Ovary (tissue), 9 donors: Measurements from ENCODE around the gene PRKCD. TPM values are rescaled to one million over a fixed set of nuclear protein-coding genes. Genes with fewer than 3 reads are reported as not detected.

ENCODE experiments used
- DNase-seq, 5 donors: peaks; one replicate each; pipeline ENCODE4 v3.0.0-alpha.2; 2019 to 2020
- H3K27ac ChIP-seq, 2 donors: fragments of 200-600 bp; one replicate each; pipeline versions ENCODE4 v1.5.1 to v1.8.0; 2019 to 2022
- H3K27me3 ChIP-seq: fragments of 200-600 bp; one replicate; pipeline ENCODE4 v1.8.0; 2022
- H3K36me3 ChIP-seq: fragments of 200-600 bp; sonication (generic); one replicate; pipeline ENCODE4 v1.5.1; 2019
- H3K4me1 ChIP-seq: one replicate; pipeline ENCODE4 v1.8.1; 2013; ENCODE audit warnings: mild to moderate bottlenecking, moderate library complexity; ENCODE audit not compliant: insufficient read depth
- H3K4me3 ChIP-seq: fragments of 200-600 bp; sonication (generic); one replicate; pipeline ENCODE4 v1.5.1; 2017
- H3K9me3 ChIP-seq, 2 donors: fragments of 200-600 bp in 1 of 2; sonication (generic) in 1 of 2; one replicate each; pipeline versions ENCODE4 v1.5.1 to v1.8.1; 2013 to 2019; ENCODE audit warnings: mild to moderate bottlenecking in 1 of 2, moderate library complexity in 1 of 2
- CTCF ChIP-seq, 3 donors: fragments of 450-650 bp in 2 of 3; fragments of 200-600 bp in 1 of 3; IDR thresholded peaks; one replicate each; pipeline versions ENCODE4 v1.5.1 to v1.8.0; 2016 to 2022; ENCODE audit warnings: antibody characterized with exemption in 3 of 3, mild to moderate bottlenecking in 1 of 3
- EP300 ChIP-seq: sonication (generic); formaldehyde crosslinking; IDR thresholded peaks from one replicate; pipeline ENCODE4 v1.6.1; 2017; ENCODE audit warnings: antibody characterized with exemption
- POLR2A ChIP-seq: fragments of 450-650 bp; IDR thresholded peaks from one replicate; pipeline ENCODE4 v1.6.1; 2017; ENCODE audit warnings: antibody characterized with exemption, mild to moderate bottlenecking, moderate library complexity
- WGBS, 3 donors: extraction: QIAGEN DNeasy Blood & Tissue Kit in 1 of 3; methylation state at CpG; one replicate each; pipeline versions ENCODE4 v1.1.5 to v1.1.7; 2013 to 2017; 5-methylcytosine and 5-hydroxymethylcytosine counted together
- intact Hi-C, 4 donors: fragments of 100-400 bp; cut with DNase I; formaldehyde crosslinking; loops; one replicate each; pipeline versions ENCODE4 v1.11.0 to v1.15.1; 2022 to 2023
- polyA plus RNA-seq, 2 donors: library from polyadenylated mRNA; stranded (reverse); fragments of 200-250 nt in 1 of 2; fragments of 350-450 nt in 1 of 2; fragmentation: Illumina TruSeq in 1 of 2; extraction: RNeasy Lipid Tissue Mini Kit (QIAGEN cat#74804) in 1 of 2; gene quantifications; one replicate each; pipeline ENCODE4 v1.2.3, GENCODE V29; 2013 to 2014
- total RNA-seq, 7 donors: library from RNA; depleted of rRNA in 2 of 7; stranded (reverse); fragments of >200 nt in 2 of 7; fragmentation: NEBNext Ultra II Directional in 3 of 7; extraction: Animal tissue kit (Norgen Biotek cat#: 25700) in 3 of 7; gene quantifications; one replicate each; pipeline versions ENCODE4 v1.1.0 to v1.2.4, GENCODE V29; 2016 to 2023
- donor health status: DM: no; HTN: no; CAD: no; lungs with moderate emphysema.
- donor health status: DM: no; HTN: no; CAD: no.
- donor health status: Bipolar disorder and iron deficiency.
- donor health status: DM: yes; HTN: yes; CAD: no.
- donor health status: DM: no; HTN: no; CAD: no.
- donor health status: DM: yes; HTN: yes; CAD: no.

The PRKCD gene
- total and polyA plus RNA-seq, 9 donors, result 6.6 to 22.2 (median 15.2) TPM

- H3K9me3 ChIP-seq, result no peaks in the 10 kb centered on the region
- no peak for DNase-seq
- H3K27me3 ChIP-seq, result no peaks in the 10 kb centered on the region
- no peak overlapping the region for H3K27ac ChIP-seq
- no peaks in the 10 kb centered on the region for H3K4me1 ChIP-seq
- no peaks in the 10 kb centered on the region for H3K36me3 ChIP-seq
- 81 to 87% (median 85%) methylated on average over 7 of the region's 7 CpGs for WGBS, 3 donors
- intact Hi-C loops, result no loop called here
- TF ChIP-seq CTCF (IDR thresholded peaks at IDR 0.05), result no peak
- no peak overlapping the region for H3K4me3 ChIP-seq
Observed at GRCh38 chr3:53146319-53146891, 14.6 kb upstream of the PRKCD start.

- intact Hi-C loops, result no loop called here
- WGBS, 3 donors, result 86 to 88% (median 87%) methylated on average over 11 of the region's 11 CpGs
- no peak for TF ChIP-seq EP300
- TF ChIP-seq POLR2A, result no peak
- no peak for TF ChIP-seq CTCF (IDR thresholded peaks at IDR 0.05)
- no peak for DNase-seq
- H3K4me1 ChIP-seq, result no peaks in the 10 kb centered on the region
- no peak overlapping the region for H3K4me3 ChIP-seq
- H3K36me3 ChIP-seq, result no peaks in the 10 kb centered on the region
- no peak overlapping the region for H3K27ac ChIP-seq
- no peaks in the 10 kb centered on the region for H3K27me3 ChIP-seq
- H3K9me3 ChIP-seq, result no peaks in the 10 kb centered on the region
Observed at GRCh38 chr3:53147151-53147902, 13.7 kb upstream of the PRKCD start.

- intact Hi-C loops, result no loop called here
- Histone ChIP-seq H3K27me3 (no peaks in the 10 kb centered on the region), H3K4me3 (no peak overlapping the region), H3K27ac (no peak overlapping the region), H3K9me3 (no peaks in the 10 kb centered on the region), H3K4me1 (no peaks in the 10 kb centered on the region), H3K36me3 (no peaks in the 10 kb centered on the region)
- DNase-seq, result no peak
- 92 to 100% (median 95%) methylated on average over 2 of the region's 2 CpGs for whole genome bisulfite sequencing, 3 donors
- TF ChIP-seq EP300 (no peak), POLR2A (no peak), CTCF (IDR thresholded peaks at IDR 0.05) (no peak)
Observed at GRCh38 chr3:53147903-53148400, 13.1 kb upstream of the PRKCD start.

- Histone ChIP-seq H3K9me3 (no peaks in the 10 kb centered on the region), H3K4me1 (no peaks in the 10 kb centered on the region), H3K4me3 (no peak overlapping the region), H3K27me3 (no peaks in the 10 kb centered on the region), H3K27ac (no peak overlapping the region), H3K36me3 (no peaks in the 10 kb centered on the region)
- 83 to 87% (median 85%) methylated on average over 13 of the region's 13 CpGs for WGBS, 3 donors
- intact Hi-C loops, result no loop called here
- no peak for DNase-seq
- TF ChIP-seq EP300 (no peak), CTCF (IDR thresholded peaks at IDR 0.05) (no peak), POLR2A (no peak)
Observed at GRCh38 chr3:53149006-53149690, 11.9 kb upstream of the PRKCD start.
